ENCODE data around the gene SLC25A24.
"Not testable (repeated sequence)": the region's sequence is repeated elsewhere in the genome, so short reads cannot be mapped to it uniquely, and the experiment has no call there.

Gene SLC25A24

GRCh38 chr1:108133148-108133547, 67.0 kb downstream of the SLC25A24 start:
- DNase-seq (ENCODE audit: low read depth), result not testable (repeated sequence)

DNA sequence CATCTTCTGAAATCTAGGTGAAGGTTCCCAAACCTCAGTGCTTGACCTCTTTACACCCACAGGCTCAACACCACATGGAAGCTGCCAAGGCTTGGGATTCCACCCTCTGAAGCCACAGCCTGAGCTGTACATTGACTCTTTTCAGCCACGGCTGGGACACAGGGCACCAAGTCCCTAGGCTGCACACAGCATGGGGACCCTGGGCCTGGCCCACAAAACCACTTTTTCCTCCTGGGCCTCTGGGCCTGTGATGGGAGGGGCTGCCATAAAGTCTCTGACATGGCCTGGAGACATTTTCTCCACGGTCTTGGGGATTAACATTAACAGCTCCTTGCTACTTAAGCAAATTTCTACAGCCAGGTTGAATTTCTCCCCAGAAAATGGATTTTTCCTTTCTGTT, 67.8 kb downstream of the SLC25A24 start:
- not testable (repeated sequence) for DNase-seq (ENCODE audit: low read depth)

GRCh38 chr1:108131281-108131680, 68.9 kb downstream of the SLC25A24 start:
- not testable (repeated sequence) for DNase-seq (ENCODE audit: low read depth)

DNA sequence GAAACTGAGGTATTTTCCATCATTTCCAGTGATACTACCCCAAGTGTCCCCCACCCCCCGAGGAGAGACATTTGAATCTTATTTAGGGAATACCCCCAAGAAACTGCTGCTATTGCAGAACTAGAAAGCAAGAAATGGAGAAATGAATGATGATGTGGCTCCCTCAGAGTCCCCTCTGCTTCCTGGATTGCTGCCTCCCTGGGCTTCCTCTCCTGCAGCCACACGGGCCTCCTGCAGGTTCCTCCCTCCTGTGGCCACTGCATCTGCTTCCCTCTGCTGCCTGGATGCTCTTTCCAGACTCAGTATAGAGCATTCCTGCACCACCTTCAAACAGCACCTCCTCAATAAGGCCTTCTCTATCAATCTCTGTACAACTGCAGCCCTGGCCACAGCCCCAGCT, 69.3 kb downstream of the SLC25A24 start:
- no peak for DNase-seq (ENCODE audit: low read depth)

GRCh38 chr1:108129999-108130398, 70.1 kb downstream of the SLC25A24 start:
- no peak for DNase-seq (ENCODE audit: low read depth)

DNA sequence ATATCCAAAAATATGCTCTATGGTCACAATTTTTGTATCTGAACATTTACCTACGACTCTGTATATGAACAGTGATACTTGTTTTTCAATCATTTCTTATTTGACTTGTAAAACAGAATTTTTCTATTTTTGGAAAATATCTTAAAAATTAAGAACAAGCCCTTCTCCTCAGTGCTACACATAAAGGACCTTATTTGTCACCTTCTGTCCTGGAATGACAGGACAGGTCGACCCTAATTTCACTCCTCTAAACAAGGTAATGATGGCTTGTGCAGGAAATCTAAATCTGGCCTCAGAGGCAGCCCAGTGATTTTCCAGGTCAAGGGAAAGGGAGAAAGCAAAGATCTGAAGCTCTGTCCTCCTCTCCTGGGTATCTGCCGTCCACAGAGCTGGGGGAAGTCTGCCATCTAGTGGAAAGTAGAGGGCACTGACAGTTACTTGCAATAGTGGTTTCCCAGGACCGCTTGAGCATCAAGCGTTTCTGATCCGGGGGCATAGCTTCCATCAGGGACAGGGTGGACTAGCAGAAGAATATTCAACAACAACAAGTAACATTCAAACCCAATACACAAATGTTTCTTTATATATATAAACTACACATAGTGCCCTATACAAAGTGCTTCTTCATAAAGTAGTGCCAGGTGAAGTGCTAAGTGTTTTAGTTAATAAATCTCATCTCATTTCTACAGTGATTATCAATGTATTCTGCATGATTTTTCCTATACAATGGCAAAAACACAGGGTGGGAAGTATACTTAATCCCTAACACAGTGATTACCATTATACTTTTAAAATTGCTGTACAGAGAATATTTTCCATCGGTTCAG, 74.6 kb downstream of the SLC25A24 start:
- peak; percentile 27 for DNase-seq (ENCODE audit: low read depth)

- DNase-seq (ENCODE audit: low read depth), result no peak
Measured at GRCh38 chr1:108124622-108125311, 75.4 kb downstream of the SLC25A24 start.

DNA sequence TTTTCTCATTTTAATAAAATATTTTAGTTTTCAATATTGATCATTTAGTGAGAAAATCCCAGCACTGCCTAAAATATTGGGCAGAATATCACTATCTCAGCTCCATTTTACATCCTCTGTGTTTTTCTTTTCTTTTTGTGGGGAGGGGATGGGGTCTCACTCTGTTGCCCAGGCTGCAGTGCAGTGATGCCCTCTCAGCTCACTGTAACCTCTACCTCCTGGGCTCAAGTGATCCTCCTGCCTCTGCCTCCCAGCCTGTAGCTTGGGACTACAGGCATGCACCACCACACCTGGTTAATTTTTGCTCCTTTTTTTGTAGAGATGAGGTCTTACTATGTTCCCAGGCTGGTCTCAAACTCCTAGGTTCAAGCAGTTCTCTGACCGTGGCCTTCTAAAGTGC, 76.1 kb downstream of the SLC25A24 start:
- no peak for DNase-seq (ENCODE audit: low read depth)

DNA sequence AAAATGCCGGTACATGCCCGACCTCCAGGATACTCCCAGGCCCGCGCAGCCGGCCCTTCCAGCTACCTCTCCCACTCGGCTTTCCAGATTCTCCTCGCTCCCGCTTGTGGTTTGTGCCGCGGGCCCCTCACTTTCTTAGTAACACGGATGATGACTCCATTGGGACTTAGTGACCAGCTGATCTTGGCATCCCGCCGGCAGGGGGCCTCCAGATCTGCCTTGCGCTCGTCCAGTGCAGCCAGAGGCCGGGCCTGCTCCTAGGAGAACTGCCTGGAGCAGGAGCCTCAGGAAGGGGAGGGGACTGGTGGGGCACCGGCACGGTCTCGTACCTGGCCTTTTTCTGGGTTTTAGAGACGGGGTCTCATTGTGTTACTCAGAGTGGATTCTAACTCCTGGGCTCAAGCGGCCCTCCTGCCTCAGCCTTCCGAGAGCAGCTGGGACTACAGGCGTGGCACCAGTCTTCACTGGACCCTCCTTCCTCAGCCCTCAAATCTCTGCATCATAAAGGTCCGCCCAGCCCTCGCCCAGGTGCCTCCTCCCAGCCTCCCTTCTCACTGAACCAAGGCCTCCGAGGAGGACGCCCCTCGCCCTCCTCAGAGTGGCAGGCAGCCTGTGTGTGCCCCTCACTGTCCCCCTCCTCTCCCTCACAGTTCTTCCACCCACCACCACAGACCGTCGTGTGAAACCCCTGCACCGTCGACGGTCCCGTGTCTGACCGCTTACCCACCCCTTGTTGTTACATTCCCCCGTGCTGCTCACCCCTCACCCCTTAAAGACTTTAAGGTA, 78.6 kb downstream of the SLC25A24 start:
- DNase-seq (ENCODE audit: low read depth), result no peak

GRCh38 chr1:108120163-108120562, 80.0 kb downstream of the SLC25A24 start:
- no peak for DNase-seq (ENCODE audit: low read depth)

DNA sequence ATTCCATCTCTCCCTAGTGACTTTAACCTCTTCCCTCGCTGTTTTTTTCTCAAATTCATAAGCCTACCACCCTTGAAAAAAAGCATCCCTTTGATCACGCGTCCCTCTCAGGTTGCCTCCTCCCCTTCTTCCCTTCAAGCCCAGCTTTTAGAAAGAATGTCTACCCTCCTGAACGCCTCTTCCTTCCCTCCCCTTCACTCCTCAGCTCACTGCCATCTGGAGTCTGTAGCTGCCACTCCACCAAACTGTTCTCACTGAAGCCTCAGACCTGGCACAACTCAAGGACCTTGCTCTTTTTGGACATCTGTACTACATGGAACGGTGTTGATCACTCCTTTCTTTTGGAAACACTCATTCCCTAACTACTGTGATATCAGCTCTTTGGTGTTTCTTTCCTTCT, 80.6 kb downstream of the SLC25A24 start:
- DNase-seq (ENCODE audit: low read depth), result no peak

DNA sequence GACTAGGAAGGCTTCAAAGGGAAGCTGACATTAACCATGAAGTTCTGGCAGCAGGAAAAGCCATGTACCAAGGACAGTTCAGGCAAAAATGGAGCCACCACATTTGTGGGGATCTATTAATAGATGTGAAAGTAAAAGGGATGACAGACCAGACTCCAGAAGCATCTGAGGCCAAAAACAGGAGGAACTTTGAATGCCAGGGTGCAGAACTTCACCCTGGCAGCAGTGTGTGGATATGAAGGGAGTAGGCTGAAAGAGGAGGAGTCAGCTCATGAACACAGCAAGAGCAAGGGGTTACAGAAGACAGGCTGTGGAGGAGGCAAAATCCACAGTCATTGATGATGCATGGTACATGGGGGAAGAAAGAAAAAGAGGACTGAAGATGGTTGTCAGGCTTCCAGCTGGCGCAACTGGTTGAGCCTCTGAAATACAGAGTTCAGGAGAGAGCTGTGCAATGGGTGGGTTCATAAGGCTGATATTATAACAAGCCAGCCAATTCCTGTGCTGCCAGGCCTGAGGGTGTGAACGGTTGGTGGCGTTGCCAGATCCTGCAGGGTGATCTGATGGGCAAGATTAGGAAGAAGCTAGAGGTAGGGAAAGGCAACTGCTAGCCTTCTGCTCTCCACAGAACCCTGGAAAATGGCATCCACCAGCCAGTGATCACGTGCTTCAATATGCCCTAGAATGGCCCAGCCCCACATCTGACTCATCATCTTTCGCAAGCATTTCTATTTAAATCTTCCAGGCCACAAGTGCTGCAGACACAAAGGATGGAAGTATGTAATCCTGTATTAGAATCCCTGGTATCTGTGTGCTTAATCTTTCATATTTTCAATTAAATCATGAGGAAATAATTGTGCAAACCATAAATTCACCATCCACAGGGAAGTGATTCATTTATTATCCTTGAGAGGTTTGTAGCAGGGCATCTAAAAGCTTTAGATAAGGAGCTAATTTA, 81.9 kb downstream of the SLC25A24 start:
- DNase-seq (ENCODE audit: low read depth), result no peak

DNA sequence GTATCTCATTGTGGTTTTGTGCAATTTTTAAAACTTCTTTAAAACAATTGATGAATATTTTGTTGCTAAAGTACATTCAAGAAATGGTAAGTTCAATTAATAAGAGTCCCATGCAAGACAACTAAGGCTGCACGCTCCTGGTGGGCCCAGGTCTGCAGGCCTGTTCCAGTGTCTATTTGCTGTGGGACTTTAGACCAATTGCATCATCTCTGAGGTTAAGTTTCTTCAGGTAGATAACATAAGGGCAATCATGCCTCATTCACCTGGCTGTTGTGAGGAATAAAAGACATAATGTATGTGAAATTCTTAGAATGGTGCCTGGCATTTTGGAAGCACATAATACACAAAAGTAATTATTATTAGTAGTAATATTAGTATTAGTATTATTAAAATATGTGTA, 82.9 kb downstream of the SLC25A24 start:
- DNase-seq (ENCODE audit: low read depth), result no peak

GRCh38 chr1:108114033-108114599, 86.0 kb downstream of the SLC25A24 start:
- no peak for DNase-seq (ENCODE audit: low read depth)

GRCh38 chr1:108113496-108113895, 86.6 kb downstream of the SLC25A24 start:
- no peak for DNase-seq (ENCODE audit: low read depth)

- DNase-seq (ENCODE audit: low read depth), result no peak
Measured at GRCh38 chr1:108109295-108109973, 90.7 kb downstream of the SLC25A24 start.

- DNase-seq (ENCODE audit: low read depth), result no peak
Measured at GRCh38 chr1:108108119-108108518, 92.0 kb downstream of the SLC25A24 start.

GRCh38 chr1:108107658-108108057, 92.5 kb downstream of the SLC25A24 start:
- DNase-seq (ENCODE audit: low read depth), result peak; percentile 42

- DNase-seq (ENCODE audit: low read depth), result no peak
Measured at GRCh38 chr1:108106775-108107174, 93.4 kb downstream of the SLC25A24 start.

- DNase-seq (ENCODE audit: low read depth), result no peak
Measured at GRCh38 chr1:108100148-108100547, 100.0 kb downstream of the SLC25A24 start.

- DNase-seq (ENCODE audit: low read depth), result no peak
Measured at GRCh38 chr1:108097018-108097417, 103.1 kb downstream of the SLC25A24 start.
